A673 (cell line): Measurements from ENCODE around the gene KDM8. TPM values are rescaled to one million over a fixed set of nuclear protein-coding genes. Genes with fewer than 3 reads are reported as not detected.

Experiments used
- BruUV-seq: library from RNA; stranded (reverse); fragments of 400-500 nt; replicated peaks from 2 replicates; lab custom pipeline; 2021; lab: Mats Ljungman, UMichigan
- CTCF ChIA-PET: fragments of 300-600 bp; sonication (Branson Sonifier 250); formaldehyde crosslinking; loops from one replicate; lab custom pipeline; 2022; ENCODE audit warnings: antibody characterized with exemption; lab: Charles Lee
- POLR2A ChIA-PET: fragments of 300-600 bp; sonication (Branson Sonifier 250); formaldehyde crosslinking; loops from one replicate; lab custom pipeline; 2022; ENCODE audit warnings: antibody characterized with exemption; ENCODE audit not compliant: low non-redundant PET; lab: Charles Lee
- DNase-seq: peaks from one replicate; pipeline ENCODE4 v3.0.0-alpha.2; 2015; ENCODE audit warnings: low spot score
- H3K27ac ChIP-seq: fragments of 200-600 bp; sonication (generic); 2 replicates; pipeline ENCODE4 v1.5.1; 2016; ENCODE audit warnings: mixed run types, low read depth, mild to moderate bottlenecking, mixed read lengths, antibody characterized with exemption, low read length; ENCODE audit not compliant: poor library complexity, severe bottlenecking
- H3K27me3 ChIP-seq: fragments of 200-600 bp; sonication (generic); replicated peaks from 2 replicates; pipeline ENCODE4 v1.6.1; 2017; ENCODE audit warnings: mixed run types, low read depth, mild to moderate bottlenecking, mixed read lengths, antibody characterized with exemption, low read length; ENCODE audit not compliant: insufficient read depth, poor library complexity
- H3K36me3 ChIP-seq: fragments of 200-600 bp; sonication (generic); 2 replicates; pipeline ENCODE4 v1.6.1; 2016; ENCODE audit warnings: mixed run types, mild to moderate bottlenecking, mixed read lengths, antibody characterized with exemption, low read length; ENCODE audit not compliant: insufficient read depth, poor library complexity, severe bottlenecking
- H3K4me1 ChIP-seq: fragments of 200-600 bp; sonication (generic); 2 replicates; pipeline ENCODE4 v1.6.1; 2017; ENCODE audit warnings: mixed run types, mild to moderate bottlenecking, mixed read lengths, antibody characterized with exemption, low read length; ENCODE audit not compliant: insufficient read depth, poor library complexity, severe bottlenecking
- H3K4me3 ChIP-seq: fragments of 200-600 bp; sonication (generic); 2 replicates; pipeline ENCODE4 v1.5.1; 2016; ENCODE audit warnings: low read depth, mixed run types, mild to moderate bottlenecking, mixed read lengths, low read length; ENCODE audit not compliant: poor library complexity, severe bottlenecking
- H3K9me3 ChIP-seq: fragments of 200-600 bp; sonication (generic); 2 replicates; pipeline ENCODE4 v1.6.1; 2016; ENCODE audit warnings: mixed run types, low read depth, mild to moderate bottlenecking, mixed read lengths, antibody characterized with exemption, low read length; ENCODE audit not compliant: poor library complexity, severe bottlenecking
- CTCF ChIP-seq: fragments of 300-800, 200-600 bp; sonication (generic); conservative IDR thresholded peaks from 2 replicates; pipeline ENCODE4 v1.5.1; 2017; ENCODE audit warnings: low read depth, mild to moderate bottlenecking, antibody characterized with exemption, low read length, moderate library complexity, mixed read lengths
- EZH2 ChIP-seq: fragments of 200-600 bp; sonication (generic); IDR thresholded peaks from 2 replicates; pipeline ENCODE4 v1.6.1; 2017; ENCODE audit warnings: borderline replicate concordance, low read depth, mild to moderate bottlenecking, mixed read lengths, antibody characterized with exemption, low read length; ENCODE audit not compliant: poor library complexity, severe bottlenecking
- intact Hi-C: fragments of 100-400 bp; cut with micrococcal nuclease; formaldehyde crosslinking; loops from one replicate; pipeline ENCODE4 v1.10.0; 2022; ENCODE audit not compliant: unreplicated experiment
- total RNA-seq: library from RNA; stranded (reverse); gene quantifications from 2 replicates; pipeline ENCODE4 v1.2.3, GENCODE V29; 2021

Gene KDM8
- total RNA-seq, 1 experiment from 2014 or later = 8.8 TPM

GRCh38 chr16:27237219-27238015 lies 34.1 kb downstream of the KDM8 start:
- peak; percentile 25 for DNase-seq
- no peaks in the 10 kb centered on the region for H3K36me3 ChIP-seq
- H3K9me3 ChIP-seq = no peaks in the 10 kb centered on the region
- H3K4me1 ChIP-seq = peaks cover 28% of the 10 kb centered on the region
- H3K27me3 ChIP-seq = no peaks in the 10 kb centered on the region
- intact Hi-C loops = no loop called here
- H3K4me3 ChIP-seq = no peak overlapping the region
- peak overlapping the region; percentile 37 for H3K27ac ChIP-seq
- ChIA-PET POLR2A (interaction anchor here (0.5 kb wide), 1 partner anchor 11 kb away, joined by 4 read pairs; no protein-coding TSS in a partner anchor), CTCF (interaction anchor here (1.1 kb wide), 1 partner anchor 130 kb away, joined by 12 read pairs; no protein-coding TSS in a partner anchor)
- BruUV-seq = no TSS peak
- no peak for TF ChIP-seq CTCF
- TF ChIP-seq EZH2 = no peak

GRCh38 chr16:27238016-27238587 lies 34.8 kb downstream of the KDM8 start:
- CTCF ChIA-PET = no interaction called here
- H3K4me1 ChIP-seq = peaks cover 33% of the 10 kb centered on the region
- BruUV-seq = no TSS peak
- TF ChIP-seq EZH2 = no peak
- no peak for TF ChIP-seq CTCF
- H3K4me3 ChIP-seq = no peak overlapping the region
- H3K36me3 ChIP-seq = no peaks in the 10 kb centered on the region
- DNase-seq = no peak
- intact Hi-C loops = no loop called here
- POLR2A ChIA-PET = interaction anchor here (0.5 kb wide), 1 partner anchor 10 kb away, joined by 4 read pairs; no protein-coding TSS in a partner anchor
- no peaks in the 10 kb centered on the region for H3K27me3 ChIP-seq
- no peak overlapping the region for H3K27ac ChIP-seq
- no peaks in the 10 kb centered on the region for H3K9me3 ChIP-seq

- intact Hi-C loops = no loop called here
- Histone ChIP-seq H3K27me3 (no peaks in the 10 kb centered on the region), H3K27ac (no peak overlapping the region), H3K4me3 (no peak overlapping the region), H3K4me1 (peaks cover 38% of the 10 kb centered on the region), H3K36me3 (no peaks in the 10 kb centered on the region), H3K9me3 (no peaks in the 10 kb centered on the region)
- no peak for TF ChIP-seq EZH2
- TF ChIP-seq CTCF = no peak
- CTCF ChIA-PET = no interaction called here
- no TSS peak for BruUV-seq
- no peak for DNase-seq
- POLR2A ChIA-PET = no interaction called here
These were observed 35.3 kb downstream of the KDM8 start for GRCh38 chr16:27238591-27238990.
